ENCODE data around the gene PLA2G4F.

The PLA2G4F gene

GRCh38 chr15:42194513-42194912 is 38.1 kb upstream of the PLA2G4F start:
- CTCF ChIA-PET = interaction anchor here (1.4 kb wide), 1 partner anchor 14 kb away, joined by 5 read pairs; the partner anchor contains the start of gene VPS39
- POLR2A ChIA-PET = interaction anchor here (0.6 kb wide), 1 partner anchor 758 kb away, joined by 7 read pairs; no protein-coding TSS in a partner anchor
- no peak for TF ChIP-seq CTCF (IDR thresholded peaks at IDR 0.05; ENCODE audit: control extremely low read depth, extremely low read depth, low read depth, missing control alignments)
- DNase-seq (ENCODE audit: extremely low spot score) = no peak

GRCh38 chr15:42193383-42193782 is 36.9 kb upstream of the PLA2G4F start:
- no peak for TF ChIP-seq CTCF (IDR thresholded peaks at IDR 0.05; ENCODE audit: control extremely low read depth, extremely low read depth, low read depth, missing control alignments)
- POLR2A ChIA-PET = no interaction called here
- CTCF ChIA-PET = interaction anchor here (1.4 kb wide), 1 partner anchor 15 kb away, joined by 5 read pairs; the partner anchor contains the start of gene VPS39
- DNase-seq (ENCODE audit: extremely low spot score) = no peak

GRCh38 chr15:42191610-42192346 is 35.3 kb upstream of the PLA2G4F start:
- POLR2A ChIA-PET = no interaction called here
- CTCF ChIA-PET = no interaction called here

GRCh38 chr15:42190370-42190769 is 33.9 kb upstream of the PLA2G4F start:
- DNase-seq (ENCODE audit: extremely low spot score) = no peak
- POLR2A ChIA-PET = no interaction called here
- TF ChIP-seq CTCF (IDR thresholded peaks at IDR 0.05; ENCODE audit: control extremely low read depth, extremely low read depth, low read depth, missing control alignments) = no peak
- CTCF ChIA-PET = interaction anchor here (1.2 kb wide), 1 partner anchor 9 kb away, joined by 4 read pairs; no protein-coding TSS in a partner anchor

More at GRCh38 chr15:42191610-42192346, 35.3 kb upstream of the PLA2G4F start:
- TF ChIP-seq CTCF (IDR thresholded peaks at IDR 0.05; ENCODE audit: control extremely low read depth, extremely low read depth, low read depth, missing control alignments) = no peak
- no peak for DNase-seq (ENCODE audit: extremely low spot score)

- ChIA-PET CTCF (interaction anchor here (1.0 kb wide), 1 partner anchor 14 kb away, joined by 3 read pairs; no protein-coding TSS in a partner anchor), POLR2A (no interaction called here)
- no peak for TF ChIP-seq CTCF (IDR thresholded peaks at IDR 0.05; ENCODE audit: control extremely low read depth, extremely low read depth, low read depth, missing control alignments)
- no peak for DNase-seq (ENCODE audit: extremely low spot score)
These were observed 29.4 kb upstream of the PLA2G4F start for GRCh38 chr15:42185801-42186200.

- no peak for TF ChIP-seq CTCF (IDR thresholded peaks at IDR 0.05; ENCODE audit: control extremely low read depth, extremely low read depth, low read depth, missing control alignments)
- ChIA-PET CTCF (interaction anchor here (1.0 to 1.5 kb wide), 5 partner anchors 13 to 412 kb away, joined by 3 read pairs; no protein-coding TSS in a partner anchor), POLR2A (no interaction called here)
- DNase-seq (ENCODE audit: extremely low spot score) = no peak
These were observed 28.3 kb upstream of the PLA2G4F start for GRCh38 chr15:42184736-42185135.
